Nephron progenitor cell (in vitro differentiated cells): ENCODE measurements around the gene ATP11A.

Experiments used
- DNase-seq: peaks from one replicate; pipeline ENCODE4 v3.0.0; 2021
- H3K27ac Mint-ChIP-seq: 2 replicates; pipeline ENCODE4 v1.8.0; 2021; ENCODE audit warnings: mild to moderate bottlenecking, moderate library complexity, mixed read lengths
- H3K27me3 Mint-ChIP-seq: 2 replicates; pipeline ENCODE4 v1.8.0; 2021; ENCODE audit warnings: mild to moderate bottlenecking, low read depth, mixed read lengths; ENCODE audit not compliant: poor library complexity
- H3K36me3 Mint-ChIP-seq: 2 replicates; pipeline ENCODE4 v1.8.0; 2021; ENCODE audit warnings: low read depth, mixed read lengths
- H3K4me1 Mint-ChIP-seq: 2 replicates; pipeline ENCODE4 v1.8.0; 2021; ENCODE audit warnings: mixed read lengths
- H3K4me3 Mint-ChIP-seq: 2 replicates; pipeline ENCODE4 v1.8.0; 2021; ENCODE audit warnings: mild to moderate bottlenecking, moderate library complexity, mixed read lengths
- H3K9me3 Mint-ChIP-seq: 2 replicates; pipeline ENCODE4 v1.8.0; 2021; ENCODE audit warnings: mild to moderate bottlenecking, moderate library complexity, mixed read lengths
- TF ChIP-seq, protein P1 (sequence below): fragments of 200-600 bp; sonication (generic); IDR thresholded peaks from 2 replicates; pipeline ENCODE4 v1.5.0; 2021; ENCODE audit warnings: antibody characterized with exemption

The ATP11A gene

GRCh38 chr13:112756967-112757758 is 67.3 kb downstream of the ATP11A start:
- TF ChIP-seq, protein P1, sequence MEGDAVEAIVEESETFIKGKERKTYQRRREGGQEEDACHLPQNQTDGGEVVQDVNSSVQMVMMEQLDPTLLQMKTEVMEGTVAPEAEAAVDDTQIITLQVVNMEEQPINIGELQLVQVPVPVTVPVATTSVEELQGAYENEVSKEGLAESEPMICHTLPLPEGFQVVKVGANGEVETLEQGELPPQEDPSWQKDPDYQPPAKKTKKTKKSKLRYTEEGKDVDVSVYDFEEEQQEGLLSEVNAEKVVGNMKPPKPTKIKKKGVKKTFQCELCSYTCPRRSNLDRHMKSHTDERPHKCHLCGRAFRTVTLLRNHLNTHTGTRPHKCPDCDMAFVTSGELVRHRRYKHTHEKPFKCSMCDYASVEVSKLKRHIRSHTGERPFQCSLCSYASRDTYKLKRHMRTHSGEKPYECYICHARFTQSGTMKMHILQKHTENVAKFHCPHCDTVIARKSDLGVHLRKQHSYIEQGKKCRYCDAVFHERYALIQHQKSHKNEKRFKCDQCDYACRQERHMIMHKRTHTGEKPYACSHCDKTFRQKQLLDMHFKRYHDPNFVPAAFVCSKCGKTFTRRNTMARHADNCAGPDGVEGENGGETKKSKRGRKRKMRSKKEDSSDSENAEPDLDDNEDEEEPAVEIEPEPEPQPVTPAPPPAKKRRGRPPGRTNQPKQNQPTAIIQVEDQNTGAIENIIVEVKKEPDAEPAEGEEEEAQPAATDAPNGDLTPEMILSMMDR, result no peak
- Mint-ChIP-seq H3K27ac (peak overlapping the region; percentile 77), H3K27me3 (peaks cover 6% of the 10 kb centered on the region), H3K36me3 (peaks cover 34% of the 10 kb centered on the region), H3K4me3 (no peak overlapping the region), H3K4me1 (peaks cover 54% of the 10 kb centered on the region), H3K9me3 (peaks cover 20% of the 10 kb centered on the region)
- DNase-seq, result no peak

DNA sequence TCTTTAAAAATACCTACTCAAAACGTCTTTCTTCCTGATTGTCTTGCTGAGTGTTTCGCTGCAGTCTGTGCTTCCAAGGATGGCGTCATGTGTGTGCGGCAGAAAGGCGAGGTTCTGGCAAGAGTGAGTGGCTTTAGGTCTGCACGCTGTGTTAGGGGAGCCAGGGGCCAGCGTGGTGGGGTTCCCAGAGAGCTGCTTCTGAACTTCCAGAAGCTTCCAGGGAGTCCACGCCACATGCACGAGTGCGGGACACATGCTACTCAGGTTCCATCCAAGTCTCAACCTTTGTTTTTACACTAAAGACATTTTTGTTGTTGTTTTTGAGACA is 67.9 kb downstream of the ATP11A start:
- peaks cover 59% of the 10 kb centered on the region for H3K4me1 Mint-ChIP-seq
- H3K9me3 Mint-ChIP-seq, result peaks cover 20% of the 10 kb centered on the region
- peak overlapping the region; percentile 38 for H3K27ac Mint-ChIP-seq
- H3K4me3 Mint-ChIP-seq, result no peak overlapping the region
- TF ChIP-seq, protein P1, result no peak
- H3K36me3 Mint-ChIP-seq, result peaks cover 34% of the 10 kb centered on the region
- no peak for DNase-seq
- peaks cover 6% of the 10 kb centered on the region for H3K27me3 Mint-ChIP-seq

DNA sequence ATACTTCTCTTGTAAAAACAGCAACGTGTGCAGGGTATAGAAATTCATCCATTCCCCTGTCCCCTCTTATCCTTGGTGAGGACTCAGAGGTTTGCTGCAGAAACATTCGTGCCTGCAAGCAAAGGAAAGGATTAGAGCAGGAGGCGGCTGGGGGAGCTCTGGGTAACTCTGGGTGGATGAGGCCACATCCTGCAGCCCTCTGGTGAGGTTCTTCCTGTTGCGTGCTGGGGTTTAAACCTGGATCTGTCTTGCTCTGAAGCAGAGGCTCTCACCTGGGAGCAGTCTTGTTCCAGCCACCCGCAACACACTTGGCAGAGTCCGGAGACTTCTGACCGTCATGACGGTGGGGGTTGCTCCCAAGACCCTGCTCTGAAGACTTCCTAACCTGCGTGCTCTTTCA is 69.2 kb downstream of the ATP11A start:
- Mint-ChIP-seq H3K36me3 (peaks cover 34% of the 10 kb centered on the region), H3K27me3 (peaks cover 6% of the 10 kb centered on the region), H3K9me3 (peaks cover 20% of the 10 kb centered on the region), H3K27ac (no peak overlapping the region), H3K4me1 (peaks cover 59% of the 10 kb centered on the region), H3K4me3 (no peak overlapping the region)
- DNase-seq, result no peak
- TF ChIP-seq, protein P1, result no peak

- DNase-seq, result no peak
- TF ChIP-seq, protein P1, result no peak
- peaks cover 34% of the 10 kb centered on the region for H3K36me3 Mint-ChIP-seq
- no peak overlapping the region for H3K4me3 Mint-ChIP-seq
- H3K27ac Mint-ChIP-seq, result no peak overlapping the region
- H3K27me3 Mint-ChIP-seq, result peaks cover 6% of the 10 kb centered on the region
- H3K9me3 Mint-ChIP-seq, result peaks cover 20% of the 10 kb centered on the region
- peaks cover 59% of the 10 kb centered on the region for H3K4me1 Mint-ChIP-seq
Observed at GRCh38 chr13:112759827-112760226, 70.0 kb downstream of the ATP11A start.

- H3K27me3 Mint-ChIP-seq, result peaks cover 6% of the 10 kb centered on the region
- no peak overlapping the region for H3K27ac Mint-ChIP-seq
- no peak overlapping the region for H3K4me3 Mint-ChIP-seq
- TF ChIP-seq, protein P1, result no peak
- no peak for DNase-seq
- H3K9me3 Mint-ChIP-seq, result peaks cover 20% of the 10 kb centered on the region
- H3K36me3 Mint-ChIP-seq, result peaks cover 31% of the 10 kb centered on the region
- peaks cover 55% of the 10 kb centered on the region for H3K4me1 Mint-ChIP-seq
Observed at GRCh38 chr13:112760435-112760834, 70.6 kb downstream of the ATP11A start.

DNA sequence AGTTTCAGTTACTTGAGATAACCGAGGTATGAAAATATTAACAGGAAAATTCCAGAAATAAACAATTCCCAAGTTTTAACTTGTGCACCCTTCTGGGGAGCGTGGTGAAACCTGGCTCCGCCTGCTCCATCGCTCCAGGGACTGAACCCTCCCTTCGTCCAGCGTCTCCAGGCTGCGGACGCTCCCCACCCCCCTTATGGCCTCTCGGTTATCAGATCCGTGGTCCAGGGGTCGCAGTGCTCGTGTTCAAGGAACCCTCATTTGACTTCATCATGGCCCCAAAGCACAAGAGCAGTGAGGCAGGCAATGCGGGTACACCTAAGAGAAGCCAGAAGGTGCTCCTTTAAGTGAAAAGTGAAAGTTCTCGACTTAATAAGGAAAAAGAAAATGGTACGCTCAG is 71.1 kb downstream of the ATP11A start:
- H3K27me3 Mint-ChIP-seq, result peaks cover 6% of the 10 kb centered on the region
- H3K4me1 Mint-ChIP-seq, result peaks cover 60% of the 10 kb centered on the region
- peak overlapping the region; percentile 81 for H3K27ac Mint-ChIP-seq
- TF ChIP-seq, protein P1, result no peak
- peaks cover 32% of the 10 kb centered on the region for H3K36me3 Mint-ChIP-seq
- no peak overlapping the region for H3K4me3 Mint-ChIP-seq
- DNase-seq, result no peak
- peaks cover 20% of the 10 kb centered on the region for H3K9me3 Mint-ChIP-seq
